HG02610 (cell line): ENCODE results near the gene NIPSNAP3A.
A peak's percentile ranks its signal among the peaks of the same experiment; 100 is the strongest.

Source experiments
- ATAC-seq: cut with Tn5 transposase; IDR thresholded peaks from one replicate; pipeline ENCODE4 v1.9.1; 2021; ENCODE audit warnings: mild to moderate bottlenecking, moderate library complexity; ENCODE audit not compliant: unreplicated experiment

NIPSNAP3A gene

DNA sequence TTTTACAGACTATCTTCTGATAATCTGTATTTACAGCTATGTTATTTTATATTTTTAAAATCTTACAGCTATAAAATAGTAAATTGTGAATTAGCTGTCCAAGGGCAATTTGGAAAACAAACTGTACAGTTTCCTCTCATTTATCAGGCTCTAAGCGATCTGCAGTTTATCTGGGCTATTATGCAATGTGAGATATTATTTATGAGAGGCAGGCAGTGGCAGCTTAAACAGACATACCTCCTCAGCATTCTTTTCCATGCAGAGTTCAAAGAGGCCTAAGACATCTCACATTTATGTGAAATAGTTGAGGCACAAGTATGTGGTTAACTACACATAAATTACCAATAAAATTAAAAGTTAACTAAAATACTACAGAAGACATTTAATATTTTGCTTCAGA is 26.6 kb downstream of the NIPSNAP3A start:
- ATAC-seq = no peak

DNA sequence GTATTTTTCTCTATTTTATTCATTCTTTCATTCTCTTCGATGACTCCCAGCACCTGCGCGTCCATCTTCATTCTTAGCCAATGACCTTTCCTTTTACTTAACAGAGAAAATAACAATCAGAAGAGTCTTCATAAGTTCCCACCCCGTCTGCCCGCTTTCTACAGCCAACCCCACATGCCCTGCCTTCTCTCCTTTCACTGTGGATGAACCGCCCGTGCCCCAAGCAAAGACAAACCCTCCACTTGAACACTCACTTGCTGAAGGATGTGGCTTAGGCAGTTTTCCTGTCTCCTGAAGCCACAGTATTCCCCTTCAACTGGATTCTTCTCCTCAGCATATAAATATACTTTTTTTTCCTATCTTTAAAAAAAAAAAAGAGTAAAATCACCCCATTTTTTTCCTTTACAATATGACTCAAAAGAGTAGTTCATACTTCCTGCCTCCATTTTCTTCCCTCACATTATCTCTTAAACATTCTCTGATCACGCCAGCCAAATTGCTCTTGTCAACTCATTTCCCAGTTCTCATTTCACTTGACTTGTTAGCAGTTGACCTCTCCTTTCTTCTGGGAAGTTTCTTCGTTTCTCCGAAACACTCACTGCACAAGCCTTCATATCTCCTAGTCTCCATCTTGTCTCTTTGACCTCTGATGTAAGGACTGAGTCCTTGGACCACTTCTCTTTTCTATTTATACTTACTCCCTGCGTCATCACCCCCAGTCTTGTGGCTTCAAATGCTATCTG is 27.5 kb downstream of the NIPSNAP3A start:
- ATAC-seq = peak; percentile 87

DNA sequence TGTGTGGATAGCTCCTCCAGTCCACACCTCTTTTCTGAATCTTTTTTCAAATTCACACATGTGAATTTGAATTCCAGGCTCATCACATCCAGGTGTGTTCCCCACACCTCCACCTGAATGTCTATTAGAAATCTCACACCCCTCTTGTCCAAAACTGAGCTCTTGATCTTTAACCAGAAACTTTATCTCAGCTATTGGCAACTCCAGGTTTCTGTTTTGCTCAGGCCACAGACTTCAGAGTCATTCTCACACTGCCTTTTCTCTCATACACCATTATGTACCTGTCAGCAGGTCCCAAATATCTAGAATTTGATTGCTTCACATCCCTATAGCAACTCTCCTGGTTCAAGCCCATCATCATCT is 28.1 kb downstream of the NIPSNAP3A start:
- ATAC-seq = peak; percentile 79

DNA sequence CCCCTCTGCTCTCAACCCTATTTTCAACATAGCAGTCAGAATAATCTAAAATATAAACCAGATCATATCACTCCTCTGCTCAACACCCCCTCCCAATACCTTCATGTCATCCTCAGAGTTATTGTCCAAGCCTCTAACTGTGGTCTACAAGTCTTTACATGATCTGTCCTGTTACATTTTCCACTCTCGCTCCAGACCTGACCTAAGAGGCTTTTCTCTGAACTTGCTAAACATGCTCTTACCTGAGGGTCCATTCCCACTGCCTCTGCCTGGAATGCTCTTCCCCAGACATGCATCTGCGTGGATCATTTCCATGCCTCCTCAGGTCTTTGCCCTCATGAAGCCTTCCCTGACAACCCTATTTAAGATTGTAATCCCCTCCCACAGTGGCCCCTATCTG is 28.5 kb downstream of the NIPSNAP3A start:
- ATAC-seq = peak; percentile 2

DNA sequence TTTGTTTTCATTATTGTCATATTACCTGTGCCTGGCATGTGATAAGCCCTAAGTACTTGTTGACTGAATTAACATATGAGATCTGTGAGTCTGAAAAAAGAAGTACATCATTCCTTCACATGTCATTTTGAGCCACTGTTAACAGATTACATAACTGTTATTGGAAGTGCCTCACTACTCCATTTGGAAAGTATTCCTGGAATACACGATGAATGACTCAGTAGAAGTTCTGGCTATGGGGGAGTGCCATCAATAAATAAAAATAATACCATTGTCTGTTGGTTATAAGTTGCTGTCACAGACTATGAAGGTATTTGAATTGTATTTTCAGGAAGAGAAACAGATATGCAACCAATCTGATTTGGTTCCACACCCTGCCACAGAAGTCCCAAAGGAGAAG is 29.3 kb downstream of the NIPSNAP3A start:
- no peak for ATAC-seq

GRCh38 chr9:104778802-104779201 is 31.3 kb downstream of the NIPSNAP3A start:
- ATAC-seq = no peak

DNA sequence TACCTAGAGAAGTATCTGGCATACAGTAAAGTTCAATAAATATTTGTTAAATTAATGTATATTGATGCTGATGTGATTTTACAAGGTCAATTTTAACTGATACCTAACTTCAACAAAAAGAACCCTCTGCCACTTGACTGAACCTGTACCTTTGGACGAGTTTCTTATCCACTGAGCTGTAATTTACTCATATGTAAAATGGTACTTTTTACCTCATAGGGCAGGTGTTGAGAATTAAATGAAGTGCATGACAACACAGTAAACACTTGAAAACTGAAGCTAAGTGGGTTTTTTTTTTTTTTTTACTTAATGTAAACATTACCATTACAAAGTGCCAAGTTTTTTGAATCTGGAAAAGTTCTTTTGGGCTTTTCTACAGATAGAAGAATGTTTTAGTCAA is 31.9 kb downstream of the NIPSNAP3A start:
- ATAC-seq = no peak

- no peak for ATAC-seq
Observed at GRCh38 chr9:104779946-104780535, 32.6 kb downstream of the NIPSNAP3A start.

GRCh38 chr9:104780796-104781395 is 33.4 kb downstream of the NIPSNAP3A start:
- ATAC-seq = no peak

GRCh38 chr9:104783588-104783987 is 36.1 kb downstream of the NIPSNAP3A start:
- no peak for ATAC-seq

DNA sequence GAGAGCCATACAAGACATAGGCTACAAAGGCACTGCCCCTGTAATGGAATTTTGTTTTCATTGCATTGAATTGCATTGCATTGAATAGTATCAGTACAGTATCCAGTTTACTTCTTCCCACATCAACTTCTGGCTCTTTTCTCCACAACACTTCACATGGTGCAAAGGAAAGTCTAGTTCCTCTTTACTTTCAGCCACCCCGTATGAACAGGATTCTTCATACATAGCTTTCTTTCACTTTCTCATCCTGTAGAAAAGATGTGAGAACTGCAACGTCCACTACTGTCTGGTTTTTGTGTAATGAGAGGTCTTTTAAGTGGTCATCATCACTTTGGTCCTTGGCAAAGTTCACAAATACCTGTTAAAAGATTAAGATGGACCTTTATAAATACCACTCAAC is 36.6 kb downstream of the NIPSNAP3A start:
- peak; percentile 76 for ATAC-seq

DNA sequence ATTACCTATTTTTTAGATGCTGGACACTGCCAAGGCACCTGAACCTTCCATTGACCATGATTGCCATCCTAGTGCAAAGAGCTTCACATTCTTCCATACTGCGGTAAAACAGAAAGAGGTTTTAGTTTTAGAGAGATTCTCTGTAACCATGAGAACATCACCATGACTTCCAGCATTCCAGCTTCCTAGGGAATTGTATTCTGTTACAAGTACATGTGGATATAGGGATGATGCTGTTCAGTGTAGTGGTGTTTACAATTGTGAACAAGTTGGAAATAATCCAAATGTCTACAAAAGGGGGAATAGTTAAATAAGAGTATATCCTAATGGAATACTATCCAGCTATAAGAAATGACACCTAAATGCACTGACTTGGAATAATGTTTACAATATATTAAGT is 38.8 kb downstream of the NIPSNAP3A start:
- no peak for ATAC-seq

DNA sequence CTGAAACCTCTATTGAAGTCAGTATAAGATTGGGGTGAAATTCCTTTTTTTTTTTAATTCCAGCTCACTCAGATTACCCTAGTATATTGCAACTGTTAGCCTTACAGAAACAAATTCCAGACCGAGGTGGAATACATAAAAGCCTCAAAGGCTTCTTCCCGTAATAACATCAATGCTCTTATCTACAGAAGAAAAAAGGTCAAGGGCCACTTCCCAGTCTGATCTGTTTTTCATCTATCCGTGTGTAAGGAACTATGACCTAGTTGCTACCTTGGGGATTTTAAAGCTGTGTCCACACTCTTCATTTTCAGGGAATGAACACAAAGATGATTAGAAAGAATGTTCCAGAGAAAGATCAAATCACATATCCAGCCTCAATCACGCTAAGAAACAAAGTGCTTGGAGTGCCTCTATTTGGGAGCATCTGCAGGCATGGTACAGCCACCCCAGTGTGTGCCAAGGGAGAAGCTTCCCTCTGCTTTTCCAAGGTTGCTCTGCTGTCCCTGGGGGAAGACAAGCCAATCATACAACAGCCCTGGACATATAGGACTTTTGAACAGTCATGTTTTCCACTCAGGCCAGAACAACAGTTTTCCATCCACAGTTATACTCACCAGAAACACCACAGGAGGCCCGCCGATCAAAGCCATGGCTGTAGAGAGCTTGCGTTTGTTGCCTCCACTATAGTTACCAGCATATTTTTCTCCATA is 40.0 kb downstream of the NIPSNAP3A start:
- ATAC-seq = no peak

- no peak for ATAC-seq
Observed at GRCh38 chr9:104788251-104788650, 40.8 kb downstream of the NIPSNAP3A start.

GRCh38 chr9:104794070-104794469 is 46.6 kb downstream of the NIPSNAP3A start:
- no peak for ATAC-seq

DNA sequence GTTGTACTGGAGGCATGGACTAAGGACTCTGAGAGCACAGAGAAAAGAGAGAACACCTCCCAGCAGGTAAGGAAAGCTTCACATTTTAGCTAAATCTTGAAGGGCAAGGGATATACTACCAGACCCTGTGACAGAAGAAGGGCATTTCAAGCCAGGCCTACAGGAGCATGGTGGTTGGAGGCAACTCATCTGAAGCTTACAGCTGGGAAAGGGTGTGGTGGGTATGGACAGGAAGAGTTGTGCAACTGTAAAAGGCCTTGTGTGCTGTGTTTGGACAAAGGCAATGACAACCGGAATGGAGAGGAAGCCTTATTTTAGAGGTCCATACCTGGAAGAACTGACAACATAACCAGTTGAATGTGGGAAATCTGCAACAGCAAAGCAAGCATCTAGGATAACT is 47.6 kb downstream of the NIPSNAP3A start:
- no peak for ATAC-seq

DNA sequence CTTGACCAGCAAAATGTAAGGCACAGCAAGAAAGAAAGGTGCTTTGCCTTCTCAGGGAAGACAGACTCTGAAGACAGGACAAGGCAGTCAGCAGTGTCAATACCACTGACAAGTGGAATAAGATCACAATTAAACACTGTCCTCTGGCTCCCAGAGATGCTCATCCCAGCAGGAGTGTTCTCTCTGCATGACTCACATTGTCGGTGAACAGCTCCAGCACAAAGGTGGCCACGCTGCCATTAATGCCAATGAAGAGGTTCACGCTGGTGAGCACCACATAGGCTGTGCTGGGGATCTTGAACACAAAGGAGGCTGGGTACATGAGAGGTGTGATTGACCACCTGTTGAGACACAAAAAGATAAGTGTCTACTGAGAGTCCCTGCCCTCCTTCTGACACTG is 48.4 kb downstream of the NIPSNAP3A start:
- ATAC-seq = no peak

GRCh38 chr9:104798209-104798995 is 50.9 kb downstream of the NIPSNAP3A start:
- no peak for ATAC-seq

DNA sequence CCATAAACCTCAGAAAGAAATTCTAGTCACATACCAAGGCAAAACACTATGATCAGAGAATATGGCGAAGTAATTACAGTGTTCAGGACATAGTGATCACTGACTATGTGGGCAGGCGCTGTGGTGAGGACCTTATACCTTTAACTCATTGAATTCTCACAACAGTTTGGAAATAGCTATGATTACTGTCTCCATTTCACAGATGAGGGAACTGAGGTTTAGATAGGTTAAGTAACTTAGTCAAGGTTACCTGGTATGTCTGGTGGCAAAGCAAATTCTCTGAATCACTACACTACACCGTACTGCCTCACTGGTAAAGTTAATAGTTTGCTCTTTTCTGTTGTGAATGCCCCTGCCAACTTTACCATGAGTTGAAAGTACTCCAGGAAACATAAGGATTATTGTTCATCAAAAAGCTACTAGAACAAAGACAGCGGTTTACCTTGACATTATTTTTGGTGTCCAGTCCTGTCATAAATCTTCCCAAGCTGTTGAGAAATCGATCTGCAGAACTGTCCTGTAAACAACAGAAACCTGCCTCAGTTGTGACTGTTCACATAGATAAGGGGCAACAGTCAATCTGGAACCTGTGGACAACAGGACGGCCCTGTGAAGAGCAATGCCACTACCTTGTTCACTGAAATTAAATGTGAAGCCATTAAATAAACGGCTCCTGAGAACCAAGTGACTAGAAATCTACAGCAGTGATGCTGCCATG is 52.7 kb downstream of the NIPSNAP3A start:
- ATAC-seq = no peak

GRCh38 chr9:104802110-104802509 is 54.6 kb downstream of the NIPSNAP3A start:
- no peak for ATAC-seq
